ENCODE measurements around the gene GPR55.
A peak's percentile ranks its signal among the peaks of the same experiment; 100 is the strongest.

The GPR55 gene

GRCh38 chr2:230935130-230935430 lies 10.0 kb upstream of the GPR55 start:
- no peak for DNase-seq (ENCODE audit: low read depth in 1 of 2, low spot score in 1 of 2)

DNA sequence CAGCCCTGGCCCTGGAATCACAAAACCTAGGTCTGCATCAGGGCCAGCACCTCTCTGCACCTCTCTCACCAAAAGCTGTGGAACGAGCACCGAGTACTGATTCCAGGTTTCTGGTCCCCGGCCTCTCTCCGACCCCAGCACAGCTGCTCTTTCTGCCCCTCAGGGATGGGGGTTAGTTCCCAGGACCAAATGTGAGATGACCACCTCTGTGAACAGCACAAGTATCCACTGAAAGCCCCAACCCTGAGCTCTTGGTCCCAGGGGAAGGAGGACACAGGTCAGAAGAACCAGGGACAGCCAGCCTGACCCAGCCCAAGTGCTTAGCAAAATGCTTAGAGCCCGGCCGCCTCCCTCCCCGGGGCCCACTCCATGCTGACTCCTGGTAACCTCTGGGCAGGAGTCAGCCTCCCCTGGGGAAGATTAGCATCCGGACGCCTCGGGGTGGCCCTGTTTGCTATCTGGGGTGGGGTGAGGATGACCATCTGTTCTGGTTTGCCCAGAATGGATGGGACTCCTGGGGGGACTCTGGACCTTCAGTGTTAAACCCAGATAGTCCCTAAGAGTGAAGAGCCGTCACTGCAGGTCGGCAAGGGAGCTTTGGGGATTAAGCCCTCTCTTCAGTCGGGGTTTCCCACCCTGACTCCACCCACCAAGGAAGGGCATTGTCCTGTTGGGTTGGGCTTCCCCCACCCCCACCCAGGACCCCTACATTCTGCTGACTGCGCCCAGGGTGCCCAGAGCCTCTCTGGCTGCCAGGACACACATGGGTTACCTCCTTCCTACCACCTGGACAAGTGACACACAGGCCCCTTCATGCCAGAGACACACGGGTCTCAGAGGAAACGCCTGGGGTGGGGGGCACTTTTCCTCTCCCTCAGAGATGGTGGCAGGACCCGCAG lies 9.4 kb upstream of the GPR55 start:
- DNase-seq (ENCODE audit: low read depth in 1 of 2, low spot score in 1 of 2), result no peak

GRCh38 chr2:230933521-230934180 lies 8.6 kb upstream of the GPR55 start:
- DNase-seq (ENCODE audit: low read depth in 1 of 2, low spot score in 1 of 2), result no peak

GRCh38 chr2:230932556-230933511 lies 7.8 kb upstream of the GPR55 start:
- DNase-seq (ENCODE audit: low read depth in 1 of 2, low spot score in 1 of 2), result no peak

DNA sequence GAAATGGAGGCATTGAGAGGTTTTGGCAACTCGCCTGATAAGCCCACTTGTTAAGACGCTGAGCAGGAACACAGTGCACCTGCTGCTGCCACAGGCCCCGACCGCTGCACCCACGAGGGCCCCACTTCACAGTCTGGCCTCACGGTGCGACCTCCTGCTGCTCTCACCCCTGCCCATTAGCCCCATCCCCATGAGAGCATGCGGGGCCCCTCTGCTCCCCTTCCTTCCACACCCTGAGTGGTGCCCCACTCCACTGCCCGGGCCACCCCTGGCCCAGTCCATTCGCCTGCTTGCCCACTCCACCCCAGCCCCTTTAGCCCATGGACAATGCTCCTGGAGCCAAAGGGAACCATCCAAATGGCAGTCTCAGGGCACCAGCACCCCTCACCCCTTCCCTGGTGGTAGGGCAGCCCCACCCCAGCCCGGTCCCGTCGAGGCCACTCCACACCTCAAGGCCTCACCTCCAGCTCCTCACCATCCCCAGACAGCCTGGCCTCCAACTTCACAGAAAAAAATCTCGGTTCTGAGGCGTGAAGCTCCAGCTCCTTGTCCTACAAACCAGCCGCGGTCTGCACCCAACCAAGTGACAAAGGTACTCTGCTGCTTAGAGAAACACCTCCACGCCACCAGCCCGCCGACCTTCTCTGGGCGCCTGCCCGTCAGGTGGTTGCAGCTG lies 6.7 kb upstream of the GPR55 start:
- DNase-seq (ENCODE audit: low read depth in 1 of 2, low spot score in 1 of 2), result no peak

- no peak for DNase-seq (ENCODE audit: low read depth in 1 of 2, low spot score in 1 of 2)
These were observed 6.0 kb upstream of the GPR55 start for GRCh38 chr2:230930928-230931555.

- no peak for DNase-seq (ENCODE audit: low read depth in 1 of 2, low spot score in 1 of 2)
These were observed 5.2 kb upstream of the GPR55 start for GRCh38 chr2:230930149-230930780.

DNA sequence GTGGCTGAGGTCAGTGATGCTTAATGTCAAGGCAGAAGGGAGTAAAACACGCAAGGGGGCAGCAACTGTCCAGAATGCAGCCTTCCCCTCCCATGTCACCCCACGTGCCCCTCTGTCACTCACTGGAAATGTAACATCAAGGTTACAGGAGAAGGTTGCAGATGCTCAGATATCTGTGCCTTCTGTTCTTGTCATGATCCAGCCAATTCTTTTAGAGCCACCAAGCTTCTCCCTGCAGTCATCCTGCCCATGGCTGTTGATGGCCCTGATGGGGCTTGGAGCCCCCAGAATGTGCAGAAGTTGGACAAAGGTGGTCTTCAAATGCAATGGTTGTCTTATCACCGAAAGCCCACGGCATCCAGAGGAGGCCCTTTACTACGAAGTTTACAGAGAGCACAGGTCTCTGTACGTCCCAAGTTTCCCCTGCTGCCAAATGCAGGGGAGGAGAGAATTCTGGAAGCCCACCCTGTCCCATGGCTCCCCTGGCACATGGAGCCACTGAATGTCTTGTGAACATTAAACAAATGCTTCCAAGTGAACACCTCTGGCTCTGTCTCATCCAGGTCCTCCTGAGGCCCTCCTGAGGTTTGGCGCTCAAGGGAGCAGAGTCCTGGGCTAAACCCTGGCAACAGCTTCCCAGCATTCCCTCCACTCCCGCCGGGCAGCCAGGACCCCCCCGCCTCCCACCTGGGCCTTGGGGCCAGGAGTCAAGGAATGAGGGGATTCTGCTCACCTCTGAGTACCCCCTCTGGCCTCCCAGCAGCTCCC lies 4.5 kb upstream of the GPR55 start:
- DNase-seq (ENCODE audit: low read depth in 1 of 2, low spot score in 1 of 2), result no peak

GRCh38 chr2:230928701-230929380 lies 3.8 kb upstream of the GPR55 start:
- no peak for DNase-seq (ENCODE audit: low read depth in 1 of 2, low spot score in 1 of 2)

DNA sequence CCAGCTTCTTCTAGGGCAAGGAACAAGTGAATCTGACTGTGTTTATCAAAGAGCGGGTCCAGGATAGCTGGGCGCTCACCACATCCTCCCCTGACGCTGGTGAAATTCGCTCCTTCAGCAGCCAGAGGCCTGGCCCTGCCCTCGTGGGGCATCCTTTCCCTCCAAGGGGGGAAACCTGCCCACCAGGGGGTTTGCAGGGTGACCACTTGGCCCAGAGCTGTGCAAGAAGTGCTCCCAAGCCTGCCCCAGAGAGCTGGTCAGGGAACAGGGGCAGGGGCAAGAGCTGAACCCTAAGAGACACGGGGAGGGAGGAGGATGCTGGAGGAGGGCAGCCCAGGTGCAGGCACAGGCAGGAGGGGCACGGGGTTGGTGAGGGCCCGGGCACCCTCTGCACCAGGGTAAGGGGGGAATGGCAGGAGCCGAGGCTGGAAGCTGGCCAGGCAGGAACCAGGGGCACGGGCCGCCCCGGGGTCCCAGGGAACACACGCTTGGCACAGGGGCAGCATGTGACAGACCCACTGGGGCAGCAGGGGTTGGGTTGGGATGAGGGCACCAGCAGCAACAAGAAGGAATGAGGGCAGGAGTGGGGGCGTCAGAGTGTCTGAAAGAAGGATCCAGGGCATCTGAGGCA lies 2.8 kb upstream of the GPR55 start:
- no peak for DNase-seq (ENCODE audit: low read depth in 1 of 2, low spot score in 1 of 2)

DNA sequence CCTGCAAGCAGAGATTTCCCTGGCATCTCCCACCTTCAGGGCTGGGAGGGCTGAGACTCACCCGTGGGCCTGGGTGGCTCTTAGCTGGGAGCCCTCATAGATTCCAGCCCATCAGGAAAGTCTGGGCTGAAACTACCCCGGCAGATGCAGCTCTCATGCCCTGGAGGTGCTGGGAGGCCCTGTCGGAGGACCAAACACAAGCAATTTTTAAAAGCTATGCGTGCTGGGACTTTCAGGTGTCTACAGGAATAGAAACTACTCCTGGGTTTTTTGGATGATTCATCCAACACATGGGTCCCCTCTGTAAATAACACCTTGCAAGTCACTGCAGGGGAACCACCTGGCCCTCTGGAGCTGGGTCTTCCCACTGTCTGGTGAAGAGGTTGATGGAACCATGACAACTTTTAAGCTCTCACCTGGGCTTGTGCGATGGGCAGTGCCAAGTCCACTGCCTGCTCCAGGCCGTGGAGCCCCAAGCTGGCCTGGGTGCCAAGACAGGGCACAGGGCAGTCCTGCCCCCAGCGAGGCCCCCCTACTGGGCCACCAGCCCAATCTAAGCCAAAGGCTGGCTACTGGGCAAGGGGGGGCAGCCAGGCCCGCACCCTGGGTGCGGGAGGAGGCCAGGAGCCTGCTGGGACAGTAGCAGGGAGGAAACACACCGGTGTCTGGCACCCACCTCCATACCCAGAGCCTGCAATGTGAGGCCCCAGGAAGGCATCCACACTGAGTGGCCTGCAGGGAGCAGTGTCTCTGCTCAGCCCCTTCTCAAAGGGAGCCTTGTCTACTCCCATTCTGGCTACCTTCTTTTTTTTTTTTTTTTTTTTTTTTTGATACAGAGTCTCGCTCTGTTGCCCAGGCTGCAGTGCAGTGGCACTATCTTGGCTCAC lies 1.1 kb upstream of the GPR55 start:
- peak in 1 of 2 donors; percentile 31 for DNase-seq (ENCODE audit: low read depth in 1 of 2, low spot score in 1 of 2)

DNA sequence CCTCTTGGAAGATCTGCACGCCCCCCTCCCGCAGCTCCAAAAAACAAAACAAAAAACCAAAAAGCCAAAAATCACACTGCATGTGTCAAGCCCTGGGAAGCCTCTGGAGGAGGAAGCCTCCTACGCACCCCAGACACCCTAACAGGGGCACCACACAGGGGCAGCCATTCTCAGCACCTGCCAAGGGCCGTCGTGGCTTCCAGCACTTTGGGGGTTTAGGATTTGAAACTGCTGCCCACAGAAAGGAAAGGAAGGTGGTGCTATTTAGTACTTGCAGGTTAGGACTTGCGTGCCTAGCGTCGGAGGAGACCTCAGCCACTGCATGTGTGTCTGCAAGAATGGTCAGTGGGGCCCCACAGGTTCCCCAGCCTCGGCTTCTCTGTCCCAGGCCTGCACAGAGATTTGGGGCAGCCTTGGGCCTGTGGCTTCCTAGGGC lies 419 bp upstream of the GPR55 start:
- no peak for DNase-seq (ENCODE audit: low read depth in 1 of 2, low spot score in 1 of 2)

DNA sequence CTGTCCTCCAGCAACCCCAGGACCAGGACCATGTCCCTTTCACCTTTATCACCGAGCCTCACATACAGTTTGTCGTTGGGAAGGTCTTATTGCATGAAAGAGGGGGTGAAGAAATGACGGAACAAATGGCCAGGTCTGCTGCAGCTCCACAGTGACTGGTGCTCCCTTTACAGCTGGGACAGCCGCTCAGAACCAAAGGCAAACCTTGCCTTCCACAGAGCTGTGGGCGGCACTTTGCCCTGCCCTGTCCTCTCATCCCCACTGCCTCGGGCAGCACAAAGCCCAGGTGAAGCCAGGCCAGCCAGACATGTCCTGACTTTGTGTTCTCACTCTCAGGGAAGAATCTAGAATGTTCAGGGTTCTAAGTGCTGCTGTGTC lies 961 bp downstream of the GPR55 start:
- DNase-seq (ENCODE audit: low read depth in 1 of 2, low spot score in 1 of 2), result no peak

GRCh38 chr2:230922951-230923717 lies 1.9 kb downstream of the GPR55 start:
- no peak for DNase-seq (ENCODE audit: low read depth in 1 of 2, low spot score in 1 of 2)

- DNase-seq (ENCODE audit: low read depth in 1 of 2, low spot score in 1 of 2), result no peak
These were observed 3.0 kb downstream of the GPR55 start for GRCh38 chr2:230921806-230922595.

DNA sequence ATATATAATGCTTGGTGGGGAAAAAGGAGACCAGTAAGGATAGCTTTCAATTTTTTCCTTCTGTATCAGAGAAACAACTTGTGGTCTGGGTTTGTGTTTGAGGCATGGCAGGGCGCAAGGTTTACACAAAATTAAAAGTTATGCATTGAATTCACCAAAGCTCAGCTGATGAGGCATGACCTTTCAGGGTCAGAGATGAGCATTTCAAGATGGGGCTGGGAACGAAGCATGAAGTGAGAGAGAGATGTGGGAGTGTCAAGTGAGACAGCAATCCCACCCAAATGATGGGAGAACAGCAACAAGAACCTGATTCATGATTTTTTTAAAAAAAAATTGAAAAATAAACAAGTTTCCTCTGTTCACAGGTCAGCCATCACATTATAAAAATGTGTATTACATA lies 4.9 kb downstream of the GPR55 start:
- no peak for DNase-seq (ENCODE audit: low read depth in 1 of 2, low spot score in 1 of 2)

Data from stimulated activated CD4-positive, alpha-beta T cell treated with anti-CD3 and anti-CD28 coated beads, Interleukin-15, amount 100 ng/mL, for 1 hour (primary cell).